IMR-90 (cell line): ENCODE measurements around the gene PINLYP. TPM values are rescaled to one million over a fixed set of nuclear protein-coding genes. Genes with fewer than 3 reads are reported as not detected.

ENCODE experiments used
- CHD1 ChIP-seq: IDR thresholded peaks from 2 replicates; pipeline ENCODE4 v1.6.1; 2012; ENCODE audit warnings: low read depth, low read length, improper control_type of control experiment
- ELK1 ChIP-seq: fragments of 150-350 bp; IDR thresholded peaks from 2 replicates; pipeline ENCODE4 v1.6.1; 2016; ENCODE audit warnings: low read depth, mild to moderate bottlenecking, low read length, moderate library complexity, borderline replicate concordance
- MAFK ChIP-seq: IDR thresholded peaks from 2 replicates; pipeline ENCODE4 v1.6.1; 2012; ENCODE audit warnings: low read depth, low read length, improper control_type of control experiment
- RCOR1 ChIP-seq: IDR thresholded peaks from 2 replicates; pipeline ENCODE4 v1.6.1; 2012; ENCODE audit warnings: mild to moderate bottlenecking, low read length, improper control_type of control experiment; ENCODE audit not compliant: insufficient replicate concordance
- SMC3 ChIP-seq: fragments of 150-350 bp; IDR thresholded peaks from 2 replicates; pipeline ENCODE4 v1.6.1; 2016; ENCODE audit warnings: low read depth, mild to moderate bottlenecking, antibody characterized with exemption, low read length, moderate library complexity
- polyA plus RNA-seq, 3 experiments: library from polyadenylated mRNA; depleted of rRNA; stranded (reverse); fragments of >200 nt; gene quantifications; 2 replicates each; pipeline ENCODE4 v1.2.3, GENCODE V29; 2012; ENCODE audit warnings: low replicate concordance in 1 of 3
- total RNA-seq: library from RNA; depleted of rRNA; stranded (reverse); fragments of >200 nt; gene quantifications from 2 replicates; pipeline ENCODE4 v1.2.3, GENCODE V29; 2012

Gene PINLYP
- total and polyA plus RNA-seq, 2 of the 4 experiments (the other 2 are of a cell fraction): 0.54 to 1.4 TPM

- TF ChIP-seq ELK1: no peak
- TF ChIP-seq RCOR1: no peak
- TF ChIP-seq CHD1: no peak
- TF ChIP-seq MAFK: no peak
- TF ChIP-seq SMC3: no peak
Observed at GRCh38 chr19:43527860-43528622, 47.6 kb upstream of the PINLYP start (continued).
